Frontal cortex (tissue), 4 donors: ENCODE data around the gene VDAC1. TPM values are rescaled to one million over a fixed set of nuclear protein-coding genes. Genes with fewer than 3 reads are reported as not detected.
"Not testable (repeated sequence)": the region's sequence is repeated elsewhere in the genome, so short reads cannot be mapped to it uniquely, and the experiment has no call there.

ENCODE experiments used
- DNase-seq, 2 donors: peaks; one replicate each; pipeline ENCODE4 v3.0.0; 2012; ENCODE audit warnings: low spot score in 2 of 2
- FAIRE-seq: peaks from 2 replicates; lab custom pipeline; 2012; peaks lifted over from hg19 to GRCh38; lab: Jason Lieb, UNC
- total RNA-seq: library from RNA; depleted of rRNA; stranded (reverse); fragments of >200 nt; gene quantifications from one replicate; pipeline ENCODE4 v1.2.3, GENCODE V29; 2014
- donor health status: control.
- donor health status: control.
- donor health status: control.

The VDAC1 gene
- total RNA-seq, 1 donor from 2014 or later = 244 TPM

DNA sequence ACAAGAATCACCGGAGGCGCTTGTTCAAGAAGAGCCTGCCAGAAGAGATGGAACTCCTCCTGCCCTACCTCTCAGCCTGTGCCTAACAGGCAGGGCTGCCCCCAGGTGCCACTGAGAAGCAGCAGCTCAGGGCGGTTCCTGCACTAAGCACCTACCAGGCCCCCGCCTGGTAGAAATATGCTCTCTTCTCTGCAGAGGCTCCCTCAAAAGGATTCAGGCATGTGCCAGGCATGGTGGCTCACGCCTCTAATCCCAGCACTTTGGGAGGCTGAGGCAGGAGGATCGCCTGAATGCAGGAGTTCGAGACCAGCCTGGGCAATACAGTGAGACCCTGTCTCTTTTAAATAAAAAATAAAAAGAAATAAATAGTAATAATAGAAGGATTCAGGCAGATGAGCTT lies 6.0 kb downstream of the VDAC1 start:
- DNase-seq (no peak), FAIRE-seq (no peak)

DNA sequence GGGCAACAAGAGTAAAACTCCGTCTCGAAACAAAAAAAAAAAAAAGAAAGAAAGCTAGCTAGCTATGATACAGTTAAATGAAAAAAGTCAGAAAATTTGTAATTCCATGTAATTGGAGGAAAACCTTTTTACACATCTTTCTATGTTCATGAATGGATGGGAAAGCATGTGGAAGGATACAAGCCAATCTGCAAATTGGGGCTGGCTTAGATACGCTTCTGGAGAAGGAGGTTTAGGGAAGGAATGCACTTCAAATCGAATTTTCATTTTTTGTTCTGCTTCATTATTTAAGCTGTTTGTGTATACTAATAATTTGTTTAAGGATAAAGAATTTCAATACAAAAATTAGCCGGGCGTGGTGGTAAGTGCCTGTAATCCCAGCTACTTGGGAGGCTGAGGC lies 6.7 kb downstream of the VDAC1 start:
- DNase-seq = no peak
- no peak for FAIRE-seq

DNA sequence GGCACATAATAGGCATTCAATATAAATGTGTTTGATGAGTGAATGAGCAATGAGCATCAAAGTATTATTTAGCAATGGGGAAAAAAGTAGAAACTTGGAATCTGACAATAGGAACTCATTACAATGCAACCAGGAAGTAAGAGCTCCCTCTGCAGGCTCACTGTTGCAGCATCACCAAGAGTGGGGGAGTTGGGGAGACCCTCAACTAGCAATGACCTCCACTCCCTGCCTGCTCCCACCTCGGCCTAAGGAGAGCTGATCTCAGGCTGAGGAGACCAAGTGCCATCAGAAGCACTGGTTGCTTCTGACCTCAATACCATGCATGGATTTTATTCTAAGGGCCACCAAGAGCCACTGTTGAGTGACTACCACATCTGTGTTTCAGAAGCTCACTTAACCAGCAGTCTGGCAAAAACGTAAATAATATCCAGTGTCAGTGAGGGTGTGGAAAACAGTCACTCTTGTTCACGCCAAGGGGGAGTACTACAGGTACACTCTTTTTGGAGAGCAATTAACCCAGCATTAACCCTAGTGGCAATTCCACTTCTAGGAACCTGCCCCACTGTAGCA lies 8.0 kb downstream of the VDAC1 start:
- DNase-seq (no peak), FAIRE-seq (no peak)

DNA sequence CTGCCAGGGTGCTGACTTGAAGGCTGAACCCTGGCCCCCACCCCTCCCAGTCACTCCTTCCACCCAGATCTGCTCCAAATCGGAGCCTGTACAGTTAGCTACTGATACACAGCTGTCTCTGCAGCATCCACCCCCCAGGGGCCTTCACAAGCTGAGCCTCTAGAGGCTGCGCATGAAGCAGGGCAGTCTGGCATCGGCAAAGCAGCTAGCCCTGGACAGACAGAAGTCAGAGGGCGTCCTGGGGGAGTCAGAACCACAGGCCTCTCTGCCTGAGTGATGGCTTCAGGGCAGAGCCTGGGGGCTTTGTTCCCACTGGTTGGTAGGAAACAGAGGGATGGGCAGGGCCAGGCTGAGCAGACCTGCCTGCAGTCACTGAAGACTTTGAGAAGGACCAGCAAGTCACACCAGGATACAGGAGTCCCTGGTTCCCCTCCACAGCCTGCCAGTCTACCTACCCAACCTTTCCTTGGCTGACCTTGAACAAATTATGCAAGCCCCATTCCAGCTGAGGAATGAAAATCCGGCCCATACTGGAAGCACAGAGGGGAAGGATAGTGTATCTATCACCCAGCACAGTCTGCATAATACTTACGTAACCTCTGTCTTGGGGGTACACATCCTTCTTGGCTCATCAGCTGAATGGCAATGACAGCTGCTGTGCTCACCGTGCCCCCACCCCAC lies 8.8 kb downstream of the VDAC1 start:
- FAIRE-seq = no peak
- DNase-seq = no peak

DNA sequence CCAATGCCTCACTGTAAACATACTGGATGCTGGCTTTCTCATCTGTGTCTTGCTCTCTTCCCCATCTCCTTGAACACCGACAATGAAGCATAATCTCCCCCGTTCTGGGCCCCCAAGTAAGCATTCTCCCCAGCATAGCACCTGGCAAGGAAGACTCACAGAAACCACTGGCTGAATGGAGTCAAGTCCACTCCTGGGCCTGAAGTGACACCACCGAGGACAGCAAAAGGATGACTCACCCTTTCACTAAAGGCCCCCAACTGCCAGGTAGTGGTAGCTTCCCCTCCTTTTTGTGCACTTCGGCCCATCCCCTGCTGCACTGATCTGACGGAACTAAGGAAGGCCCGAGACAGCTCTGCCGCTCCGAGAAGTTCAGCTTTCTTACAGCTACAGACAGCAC lies 9.4 kb downstream of the VDAC1 start:
- FAIRE-seq (no peak), DNase-seq (no peak)

DNA sequence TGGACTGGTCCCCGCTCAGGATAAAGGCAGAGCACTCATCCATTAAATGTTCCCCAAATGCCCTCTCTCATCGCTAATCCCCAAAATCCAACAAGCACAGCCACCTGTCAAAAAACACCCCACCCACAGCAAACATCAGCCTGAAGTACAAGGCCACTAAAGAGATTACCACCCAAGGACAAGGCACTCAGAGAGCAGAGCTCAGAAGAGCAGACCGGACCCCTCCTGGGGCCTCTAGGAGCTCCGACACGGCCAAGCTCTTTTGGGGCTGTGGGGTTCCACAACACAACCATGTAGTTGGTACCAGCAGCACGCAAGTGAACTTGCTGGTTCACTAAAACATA lies 9.8 kb downstream of the VDAC1 start:
- FAIRE-seq = no peak
- no peak for DNase-seq

DNA sequence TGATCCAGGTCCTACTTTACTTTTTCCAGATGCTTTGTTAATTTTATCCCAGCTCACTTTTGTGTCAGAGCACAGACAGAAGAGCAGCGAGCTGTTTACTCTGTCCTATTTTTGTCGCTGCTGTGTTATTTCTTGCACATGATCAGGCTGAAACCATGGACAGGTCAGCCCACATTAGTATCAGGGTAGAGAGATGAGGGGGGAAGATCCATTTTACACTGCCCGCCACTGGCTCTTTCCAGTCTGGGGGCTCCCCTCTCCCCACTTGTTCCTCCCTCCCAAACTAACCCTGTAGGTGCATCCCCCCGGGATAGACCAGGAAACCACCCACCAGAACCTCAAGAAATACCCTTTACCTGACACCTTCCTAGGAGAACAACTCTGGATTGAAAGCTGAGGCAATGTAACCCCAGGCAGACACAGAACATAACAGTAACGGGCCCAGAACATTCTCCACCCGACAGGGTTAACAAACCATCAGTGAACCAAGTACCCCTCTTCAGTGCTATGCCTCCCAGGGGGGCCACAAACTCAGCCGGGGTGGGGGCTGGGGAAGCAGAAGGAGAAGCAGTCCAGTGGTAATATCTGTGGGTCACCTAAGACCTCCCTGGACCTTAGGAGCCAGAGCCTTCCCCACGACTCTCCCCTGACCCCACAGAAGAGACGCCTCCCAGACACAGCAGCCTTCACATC lies 10.3 kb downstream of the VDAC1 start:
- FAIRE-seq (no peak), DNase-seq (no peak)

DNA sequence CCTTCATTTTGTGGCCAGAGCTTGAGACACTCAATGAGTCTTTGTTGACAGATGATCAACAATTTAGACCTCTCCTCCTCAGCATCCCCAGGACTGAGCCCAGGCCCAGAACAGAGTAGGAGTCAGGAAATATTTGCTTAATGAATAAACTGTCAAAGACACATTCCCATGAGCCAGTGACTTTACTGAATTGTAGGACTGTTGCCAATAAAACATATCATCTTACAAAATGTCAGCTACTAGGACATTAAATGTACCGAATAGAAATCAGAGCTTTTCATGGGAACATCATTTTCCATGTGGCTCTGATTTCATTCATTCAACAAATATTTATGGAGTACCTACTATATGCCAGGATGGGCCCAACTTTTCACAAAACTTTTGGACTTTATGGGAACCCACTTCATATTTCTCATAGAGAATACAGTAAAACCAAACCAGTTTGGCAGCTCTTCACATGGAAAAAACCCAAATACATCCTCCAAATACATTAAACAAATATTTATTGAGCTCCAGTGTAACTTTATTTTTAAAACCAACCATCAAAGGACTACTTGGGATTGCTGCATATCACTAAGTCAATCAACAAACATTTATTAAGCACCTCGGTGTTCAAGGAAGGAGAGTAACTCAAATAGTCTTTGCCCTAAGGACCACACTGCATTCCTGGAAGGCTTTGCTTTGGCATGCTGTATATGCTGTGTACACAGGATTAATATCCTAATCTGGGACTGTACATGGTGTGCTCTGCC lies 11.4 kb downstream of the VDAC1 start:
- FAIRE-seq (no peak), DNase-seq (no peak)

DNA sequence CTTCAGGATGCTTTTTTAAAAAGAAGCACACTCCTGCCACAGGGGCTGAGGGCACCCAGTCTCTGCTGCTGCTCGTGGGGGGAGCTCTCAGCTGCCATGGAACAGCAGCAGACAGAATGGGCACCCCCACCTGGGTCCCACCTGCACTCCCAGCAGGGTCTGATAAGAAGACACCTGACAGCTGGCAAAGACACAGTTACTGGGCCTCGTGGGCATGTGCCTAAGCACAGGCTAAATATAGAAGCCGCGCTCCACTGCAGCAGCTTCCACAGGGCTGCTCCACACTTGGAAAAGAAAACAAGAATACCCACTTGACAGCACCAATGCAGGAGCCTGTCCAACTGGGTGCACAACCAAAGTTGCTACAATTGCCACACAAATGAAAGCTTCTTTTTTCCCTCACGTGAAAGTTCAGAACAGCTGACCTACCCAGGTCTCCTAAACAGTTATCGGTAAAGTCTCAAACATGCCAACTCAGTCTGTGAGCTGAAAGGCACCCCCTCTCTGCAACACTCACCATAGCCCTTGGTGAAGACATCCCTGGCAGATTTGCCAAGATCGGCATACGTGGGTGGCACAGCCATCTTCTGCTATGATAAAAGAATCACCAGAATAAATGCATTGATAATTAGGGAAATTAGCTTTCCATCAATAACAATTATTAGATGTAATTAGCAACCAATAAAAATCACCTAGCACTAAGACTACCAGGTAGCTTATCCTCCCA lies 12.2 kb downstream of the VDAC1 start:
- DNase-seq (no peak), FAIRE-seq (no peak)

DNA sequence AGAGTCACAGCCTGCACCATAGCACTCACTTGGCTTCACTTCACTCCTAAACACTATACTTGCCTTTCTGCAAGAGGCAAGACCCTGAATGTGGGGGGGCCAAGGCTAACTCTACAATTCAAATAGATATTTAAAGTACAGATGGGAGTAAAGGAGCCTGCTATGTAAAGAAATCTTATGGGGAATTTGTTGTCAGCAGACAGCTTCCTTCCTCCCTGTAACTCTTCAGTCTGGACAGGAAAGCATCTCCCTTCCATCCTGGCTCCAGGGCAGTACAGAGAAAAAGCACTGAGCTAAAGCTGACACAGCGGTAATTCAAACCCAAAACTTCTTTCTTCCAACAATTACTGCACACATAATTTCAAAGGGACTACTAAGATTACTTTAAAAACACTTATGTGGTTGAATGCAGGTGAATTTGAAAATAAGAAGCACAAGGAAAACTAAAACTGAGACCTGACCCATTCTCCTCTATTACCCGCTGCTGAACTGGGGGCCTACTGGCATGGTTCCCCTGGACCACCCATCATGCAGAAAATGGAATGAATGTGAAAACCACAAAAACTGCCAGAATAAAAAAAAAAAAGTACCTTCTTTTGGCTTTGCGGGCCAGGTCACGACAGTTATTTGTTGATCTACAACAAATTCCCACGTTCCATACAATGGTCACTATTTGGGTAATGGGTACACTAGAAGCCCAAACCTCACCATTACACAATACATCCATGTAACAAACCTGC lies 13.4 kb downstream of the VDAC1 start:
- no peak for FAIRE-seq
- DNase-seq = no peak

DNA sequence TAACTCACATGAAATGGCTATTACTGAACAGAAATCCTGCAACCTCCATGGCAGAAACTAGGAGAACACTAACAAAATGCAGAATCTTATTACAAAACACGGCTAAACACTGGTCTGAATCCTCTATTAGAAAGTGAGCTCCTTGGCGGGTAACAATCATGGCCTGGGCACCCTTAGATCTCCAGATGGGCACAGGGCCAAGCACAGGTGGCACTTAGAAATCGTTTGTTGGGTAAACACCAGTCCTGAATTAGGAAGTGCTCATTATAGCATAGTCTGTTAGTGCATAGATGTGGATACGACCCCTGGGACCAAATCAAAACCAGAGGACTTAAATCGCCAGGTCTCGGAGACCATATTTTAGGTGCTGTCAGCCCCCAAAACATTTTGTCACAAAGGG lies 14.4 kb downstream of the VDAC1 start:
- FAIRE-seq = no peak
- DNase-seq = no peak

DNA sequence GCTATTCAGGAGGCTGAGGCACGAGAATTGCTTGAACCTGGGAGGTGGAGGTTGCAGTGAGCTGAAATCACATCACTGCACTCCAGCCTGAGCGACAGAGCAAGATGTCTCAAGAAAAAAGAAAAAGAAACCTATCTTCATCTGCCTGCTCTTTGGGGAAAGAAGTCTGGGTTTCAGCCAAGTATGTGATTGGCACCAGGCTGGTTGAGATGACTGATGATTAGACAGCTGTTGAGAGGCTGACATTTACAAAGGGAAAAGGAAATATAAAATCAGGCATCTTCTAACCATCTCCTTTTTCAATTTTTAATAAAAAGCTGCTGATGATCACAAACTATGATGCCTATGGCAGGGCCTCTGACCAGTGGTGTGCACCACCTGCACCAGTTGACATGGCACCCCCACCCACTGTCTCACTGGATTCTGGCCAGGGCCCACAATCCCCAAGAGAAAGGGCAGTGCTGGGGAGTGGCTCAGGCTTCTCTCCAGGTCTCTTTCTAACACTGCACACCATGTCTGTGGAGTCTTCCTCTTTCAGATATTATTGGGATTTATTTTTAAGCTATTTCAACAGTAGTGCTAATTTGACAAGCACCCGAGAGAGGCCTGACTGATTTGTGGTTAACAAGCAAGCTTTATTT lies 19.1 kb downstream of the VDAC1 start:
- FAIRE-seq = no peak
- no peak for DNase-seq

DNA sequence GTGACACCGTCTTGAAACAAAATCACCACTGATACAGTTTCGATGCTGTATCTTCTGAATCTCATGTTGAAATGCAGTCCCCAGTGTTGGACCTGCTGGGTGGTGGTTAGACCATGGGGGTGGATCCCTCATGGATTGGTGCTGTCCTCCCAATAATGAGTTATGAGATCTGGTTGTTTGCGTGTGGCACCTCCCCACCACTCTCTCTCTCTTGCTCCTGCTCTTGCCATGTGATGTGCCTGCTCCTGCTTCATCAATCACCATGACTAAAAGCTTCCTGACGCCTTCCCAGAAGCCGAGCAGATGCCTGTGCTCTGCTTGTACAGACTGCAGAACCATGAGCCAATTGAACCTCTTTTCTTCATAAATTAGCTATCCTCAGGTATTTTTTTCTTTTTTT lies 21.1 kb downstream of the VDAC1 start:
- FAIRE-seq = no peak
- DNase-seq = no peak

DNA sequence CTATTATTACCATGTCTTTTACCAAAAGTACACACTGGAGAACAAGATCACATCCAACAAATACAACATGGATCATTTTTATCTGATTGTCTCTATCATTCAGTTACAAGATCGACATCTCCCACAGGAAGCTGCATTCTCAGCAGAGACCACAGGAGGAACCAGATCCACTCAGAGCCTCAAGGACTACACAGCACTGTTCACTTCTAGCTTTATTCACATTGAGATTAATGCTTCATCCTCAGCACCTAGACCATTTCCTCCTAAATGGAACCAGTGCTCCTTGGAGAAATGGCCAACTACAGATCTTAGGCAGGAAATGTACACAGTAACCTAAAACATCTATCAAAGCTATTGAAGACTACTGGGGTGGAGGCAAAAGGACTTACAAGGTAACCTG lies 23.1 kb downstream of the VDAC1 start:
- no peak for DNase-seq
- FAIRE-seq = no peak

DNA sequence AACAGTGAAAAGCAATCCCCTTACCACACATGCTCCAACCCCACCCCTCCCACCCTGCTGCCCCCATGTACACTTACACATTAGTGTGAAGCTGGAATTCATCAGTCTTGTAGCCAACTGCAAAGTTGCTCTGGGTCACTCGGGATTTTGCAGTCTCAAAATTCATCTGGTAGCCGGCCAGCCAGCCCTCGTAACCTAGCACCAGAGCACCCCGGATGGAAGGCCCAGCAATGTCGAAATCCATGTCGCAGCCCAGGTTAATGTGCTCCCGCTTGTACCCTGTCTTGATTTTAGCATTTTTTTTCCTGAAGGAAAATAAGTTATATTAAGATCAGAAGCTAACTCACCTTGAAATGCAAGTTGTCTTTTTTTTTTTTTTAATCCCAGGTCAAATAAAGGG lies 24.1 kb downstream of the VDAC1 start:
- no peak for DNase-seq
- no peak for FAIRE-seq

DNA sequence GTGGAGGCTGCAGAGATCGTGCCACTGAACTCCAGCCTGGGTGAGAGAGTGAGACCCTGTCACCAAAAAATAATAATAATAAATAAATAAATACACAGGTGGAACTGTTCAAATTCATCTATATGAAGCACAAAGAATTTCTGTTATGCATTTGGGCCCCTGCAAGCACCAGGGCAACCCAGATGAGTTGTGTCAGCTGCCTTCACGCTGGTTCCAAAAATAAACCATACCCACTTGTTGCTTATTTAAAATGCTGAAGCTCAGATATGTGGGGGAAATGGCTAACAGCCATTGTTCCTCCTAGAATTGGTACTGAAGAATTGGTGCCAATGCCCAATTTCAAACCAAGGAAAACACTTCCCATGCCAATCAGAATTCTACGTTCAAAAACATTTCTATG lies 25.8 kb downstream of the VDAC1 start:
- FAIRE-seq = no peak

DNA sequence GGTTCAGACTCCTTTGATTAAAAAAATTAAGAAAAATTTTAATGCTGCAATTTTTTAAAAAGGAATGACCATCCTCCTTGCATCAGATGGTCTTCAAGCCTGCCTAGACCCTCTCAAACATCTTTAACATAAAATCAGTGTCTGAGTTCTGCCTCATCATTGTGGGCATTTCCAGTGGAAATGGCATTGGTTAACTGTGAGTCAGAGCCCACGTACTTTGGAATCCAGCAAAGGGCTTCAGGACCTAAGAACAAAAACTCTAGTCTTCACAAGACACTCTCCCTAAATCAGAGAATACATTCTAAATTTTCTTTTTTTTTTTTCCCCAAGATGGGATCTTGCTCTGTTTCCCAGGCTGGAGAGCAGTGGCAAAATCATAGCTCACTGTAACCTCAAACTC lies 26.9 kb downstream of the VDAC1 start:
- FAIRE-seq = no peak
- no peak for DNase-seq

More for the DNA sequence above, 25.8 kb downstream of the VDAC1 start:
- no peak for DNase-seq

DNA sequence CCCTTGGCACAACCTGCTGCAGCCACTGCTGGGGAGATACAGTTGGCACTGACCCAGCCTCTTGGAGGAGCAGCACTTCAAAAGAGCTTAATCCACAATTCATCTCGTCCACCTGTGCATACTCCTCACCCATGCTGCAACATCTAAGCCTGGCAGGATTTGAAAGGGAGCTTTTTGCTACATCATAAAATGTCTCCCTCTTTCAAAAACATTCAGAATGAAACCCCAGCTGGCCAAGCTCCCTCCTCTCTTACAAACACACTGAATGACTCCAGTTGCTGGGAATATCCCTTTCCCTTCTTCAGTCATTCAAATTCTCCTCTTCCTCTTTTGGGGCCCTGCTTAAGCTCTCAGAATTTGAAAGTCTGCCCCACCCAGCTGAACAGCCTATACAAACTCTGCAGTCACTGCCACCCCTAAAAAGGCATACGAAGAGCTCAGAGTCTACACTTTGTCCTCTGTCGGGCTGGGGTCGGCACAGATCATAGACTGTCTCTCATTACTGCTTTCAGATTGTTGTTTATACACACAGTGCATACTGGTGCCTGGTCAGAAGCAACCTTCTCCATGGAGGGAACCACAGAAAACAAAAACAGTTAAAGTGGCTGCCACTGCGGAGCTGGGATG lies 27.5 kb downstream of the VDAC1 start:
- DNase-seq (no peak), FAIRE-seq (no peak)

DNA sequence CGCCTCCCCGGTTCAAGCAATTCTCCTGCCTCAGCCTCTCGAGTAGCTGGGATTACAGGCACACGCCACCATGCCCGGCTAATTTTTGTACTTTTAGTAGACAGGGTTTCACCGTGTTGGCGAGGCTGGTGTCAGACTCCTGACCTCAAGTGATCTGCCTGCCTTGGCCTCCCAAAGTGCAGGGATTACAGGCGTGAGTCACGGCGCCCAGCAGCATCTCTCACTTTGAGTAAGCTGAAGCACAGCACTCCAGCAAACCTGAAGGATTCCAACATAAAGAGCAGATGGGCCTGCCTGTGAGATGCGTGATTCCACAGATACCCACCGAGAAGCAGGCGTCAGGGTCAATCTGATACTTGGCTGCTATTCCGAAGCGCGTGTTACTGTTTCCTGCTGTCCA lies 29.2 kb downstream of the VDAC1 start:
- not testable (repeated sequence) for DNase-seq, FAIRE-seq
